Measurements from ENCODE around the gene VDR.

The VDR gene

DNA sequence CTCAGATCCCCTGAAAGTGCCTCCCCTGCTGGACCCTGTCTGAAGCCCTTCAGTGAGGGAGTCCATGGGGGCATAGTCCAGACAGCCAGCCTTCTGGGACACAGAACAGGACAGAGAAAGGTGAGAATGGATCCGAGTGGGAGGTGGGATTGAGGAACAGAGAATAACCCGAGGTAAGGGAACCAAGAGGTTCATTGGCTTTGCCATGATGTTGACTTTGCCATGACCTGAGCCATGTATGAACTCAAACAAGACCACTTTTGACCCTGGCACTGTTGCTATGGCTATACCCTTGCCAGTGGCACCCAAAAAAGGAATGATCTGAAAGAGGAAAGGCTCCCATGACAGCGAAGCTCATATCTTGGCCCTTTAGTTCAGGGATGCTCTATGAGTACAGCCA lies 22.6 kb upstream of the VDR start:
- no peak for DNase-seq

DNA sequence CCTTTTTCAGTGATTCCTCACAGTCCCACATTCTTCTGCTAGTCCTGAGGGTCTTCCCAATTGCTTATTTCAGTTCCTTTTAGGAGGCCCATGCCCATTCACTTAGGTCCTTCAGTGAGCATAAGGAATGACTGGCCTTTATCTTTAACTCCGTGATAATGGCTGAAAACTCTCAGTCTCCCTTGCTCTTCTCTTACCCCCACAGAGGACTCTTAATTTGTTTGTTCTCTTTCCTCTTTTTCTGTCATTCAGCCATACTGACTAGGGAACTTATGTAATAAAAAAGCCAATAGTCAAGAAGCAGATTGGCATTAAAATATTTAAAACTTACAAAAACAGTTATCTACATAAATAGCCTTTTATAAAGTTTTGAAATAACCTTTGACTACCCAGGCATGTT lies 17.1 kb upstream of the VDR start:
- no peak for DNase-seq

DNA sequence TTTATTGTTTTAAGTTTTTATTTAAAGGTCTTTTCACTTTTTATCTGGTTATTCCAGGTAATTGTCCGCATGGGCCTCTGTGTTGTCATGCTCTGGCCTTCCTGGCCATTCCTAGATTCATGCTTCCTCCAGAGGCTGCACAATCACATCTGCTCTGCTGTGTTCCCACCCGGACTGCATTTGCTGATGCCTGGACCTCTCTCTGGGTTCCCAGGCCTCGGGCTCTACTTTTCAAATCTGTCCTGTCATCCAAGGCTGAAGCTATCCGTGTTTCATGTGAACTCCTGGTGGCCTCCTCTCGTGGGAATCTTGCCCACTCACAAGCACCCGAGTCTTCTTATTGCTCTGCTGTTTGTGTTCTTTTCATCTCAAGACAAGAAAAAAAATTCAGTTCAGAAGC lies 16.1 kb upstream of the VDR start:
- no peak for DNase-seq

DNA sequence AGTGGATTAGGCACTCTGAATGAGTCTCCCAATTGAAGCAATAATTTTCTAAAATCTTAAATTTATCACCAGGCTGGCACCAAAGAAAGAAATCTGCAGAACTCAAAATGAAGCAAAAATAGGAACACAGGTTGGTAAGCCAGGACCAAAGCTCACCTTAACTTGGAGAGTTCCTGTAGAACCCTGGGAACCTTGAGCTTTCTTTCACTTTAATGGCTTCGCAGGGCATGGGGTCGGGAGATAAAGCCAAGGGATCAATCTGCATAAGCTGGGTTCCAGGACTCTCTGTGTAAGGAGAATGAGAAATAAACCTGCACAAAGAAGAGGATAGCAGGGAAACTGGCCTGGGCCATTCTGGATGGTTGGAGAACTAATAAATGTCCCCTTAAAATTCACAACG lies 8.3 kb upstream of the VDR start:
- DNase-seq, result no peak

DNA sequence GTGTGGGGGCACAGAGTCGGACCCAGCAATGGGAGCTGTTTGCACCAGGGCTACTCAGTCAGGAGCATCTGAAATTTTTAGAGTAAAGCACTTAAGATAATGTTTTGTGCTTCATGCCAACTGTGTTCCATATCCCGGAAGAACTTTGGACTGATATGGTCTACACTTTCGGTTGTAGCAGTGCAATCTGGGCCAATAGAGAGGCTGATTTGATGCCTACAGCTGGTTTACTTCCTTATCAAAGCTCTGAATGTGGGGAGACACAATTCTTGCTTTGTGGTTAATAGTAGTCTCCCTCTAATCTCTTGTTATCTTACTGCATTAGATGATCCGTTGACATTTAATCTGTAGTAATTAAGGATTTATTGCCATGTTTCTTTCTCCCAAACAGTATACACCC lies 7.8 kb upstream of the VDR start:
- DNase-seq, result no peak

DNA sequence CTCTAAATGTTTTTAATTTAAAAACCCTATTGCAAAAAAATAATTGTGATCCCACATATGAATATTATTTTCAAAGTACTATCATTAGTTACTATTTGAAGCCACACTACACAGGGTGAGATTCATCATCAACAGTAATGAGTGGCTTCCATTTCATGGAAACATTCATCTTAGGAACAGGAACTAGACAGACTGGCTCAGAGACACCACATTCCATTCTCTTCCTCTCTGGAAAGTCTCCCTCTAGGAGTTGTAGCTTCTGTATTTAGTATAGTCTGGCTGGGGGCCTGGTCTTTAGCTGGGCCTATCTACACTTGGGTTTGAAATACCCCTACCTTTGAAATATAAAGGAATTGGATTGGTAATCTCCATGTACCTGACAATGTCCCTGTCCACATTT lies 6.2 kb upstream of the VDR start:
- no peak for DNase-seq

DNA sequence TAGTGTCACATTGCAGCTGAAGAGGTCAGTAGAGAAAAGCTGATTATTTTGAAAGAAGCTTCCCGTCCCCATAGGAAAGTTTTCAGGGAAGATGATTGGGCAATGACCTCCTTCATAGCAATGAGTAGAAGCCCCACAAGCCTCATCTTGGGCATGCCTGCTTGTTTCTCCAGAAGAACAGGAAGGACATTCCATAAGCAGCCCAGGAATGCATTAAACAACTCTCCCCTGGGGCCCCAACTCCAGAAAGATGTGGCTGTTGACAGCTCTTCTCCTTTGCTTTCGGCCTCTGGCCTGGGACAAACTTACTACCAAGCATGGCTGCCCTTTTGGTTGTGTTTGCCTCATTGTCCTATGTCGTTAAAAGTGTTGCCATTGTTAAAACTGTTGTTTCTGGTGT lies 5.7 kb upstream of the VDR start:
- no peak for DNase-seq

DNA sequence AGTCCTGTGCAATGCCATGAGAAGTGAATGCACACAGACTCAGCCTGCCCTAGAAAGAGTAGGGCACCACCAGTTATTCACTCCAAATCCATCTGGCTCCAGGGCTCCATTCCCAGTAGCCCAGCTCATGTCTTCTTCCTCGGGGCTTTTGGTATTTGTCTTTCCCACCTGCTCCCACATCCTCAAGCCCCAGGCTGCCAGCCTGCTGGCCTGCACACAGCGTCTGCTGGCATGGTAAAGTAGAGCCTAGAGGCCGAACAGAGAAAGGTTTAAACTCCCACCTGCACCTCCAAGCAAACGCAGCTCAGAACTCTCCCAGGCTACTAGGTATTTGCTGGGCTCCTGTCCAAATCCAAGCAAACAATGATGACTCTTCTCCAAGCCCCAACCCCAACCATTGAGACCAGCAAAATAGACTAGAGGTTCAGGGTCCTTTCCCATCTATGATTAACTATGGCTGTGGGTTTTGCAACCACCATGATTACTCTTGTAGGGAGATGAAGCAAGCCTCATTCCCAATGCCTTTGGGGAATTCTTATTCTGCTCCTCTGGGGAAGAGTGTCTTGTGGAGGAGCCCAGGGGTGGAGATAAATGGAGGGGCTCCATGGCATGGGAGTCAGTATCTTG lies 5.2 kb upstream of the VDR start:
- no peak for DNase-seq

DNA sequence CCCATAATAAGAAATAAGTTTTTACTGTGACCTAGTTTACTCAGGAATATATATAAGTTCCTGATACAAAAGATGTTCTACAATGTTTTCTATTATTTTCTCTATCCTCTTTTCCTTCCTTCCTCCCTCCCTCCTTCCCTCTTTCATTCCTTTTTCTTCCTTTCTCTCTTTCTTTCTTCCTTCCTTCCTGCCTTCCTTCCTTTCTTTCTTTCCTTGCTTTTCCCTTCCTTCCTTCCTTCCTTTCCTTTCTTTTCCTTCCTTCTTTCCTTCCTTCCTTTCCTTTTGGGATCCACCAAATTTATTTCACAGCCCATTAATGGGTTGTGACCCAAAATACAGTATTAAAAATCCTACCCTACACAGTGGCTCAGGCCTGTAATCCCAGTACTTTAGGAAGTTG lies 3.9 kb upstream of the VDR start:
- no peak for DNase-seq

DNA sequence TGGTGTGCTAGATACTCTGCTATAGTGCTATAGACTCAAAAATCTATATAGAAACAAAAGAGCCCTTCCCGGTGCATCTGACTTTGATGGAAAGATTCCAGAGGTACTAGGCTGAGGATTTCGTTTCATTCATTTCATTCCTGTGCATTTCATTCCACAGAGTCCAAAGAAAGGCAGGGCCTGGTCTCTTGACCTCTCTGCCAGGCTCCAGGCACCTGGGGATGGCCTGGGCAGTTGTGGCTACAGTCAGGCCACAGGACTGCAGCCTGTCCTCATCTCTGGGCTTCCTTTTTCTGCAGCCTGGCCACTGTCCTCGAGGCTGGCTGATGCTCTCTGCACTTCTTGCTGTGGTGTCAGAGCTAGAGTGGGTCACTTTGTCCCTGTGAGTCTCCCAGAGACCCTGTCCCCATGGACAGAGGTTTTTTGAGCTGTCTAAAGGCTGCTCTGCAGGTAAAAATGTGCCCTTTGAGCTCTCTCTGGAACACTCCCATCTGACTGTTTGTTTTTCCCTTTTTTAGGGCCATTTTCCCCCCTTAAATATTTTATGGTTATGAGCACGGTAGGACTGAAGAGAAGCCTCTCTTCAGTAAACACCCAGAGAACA lies 3.2 kb upstream of the VDR start:
- no peak for DNase-seq

DNA sequence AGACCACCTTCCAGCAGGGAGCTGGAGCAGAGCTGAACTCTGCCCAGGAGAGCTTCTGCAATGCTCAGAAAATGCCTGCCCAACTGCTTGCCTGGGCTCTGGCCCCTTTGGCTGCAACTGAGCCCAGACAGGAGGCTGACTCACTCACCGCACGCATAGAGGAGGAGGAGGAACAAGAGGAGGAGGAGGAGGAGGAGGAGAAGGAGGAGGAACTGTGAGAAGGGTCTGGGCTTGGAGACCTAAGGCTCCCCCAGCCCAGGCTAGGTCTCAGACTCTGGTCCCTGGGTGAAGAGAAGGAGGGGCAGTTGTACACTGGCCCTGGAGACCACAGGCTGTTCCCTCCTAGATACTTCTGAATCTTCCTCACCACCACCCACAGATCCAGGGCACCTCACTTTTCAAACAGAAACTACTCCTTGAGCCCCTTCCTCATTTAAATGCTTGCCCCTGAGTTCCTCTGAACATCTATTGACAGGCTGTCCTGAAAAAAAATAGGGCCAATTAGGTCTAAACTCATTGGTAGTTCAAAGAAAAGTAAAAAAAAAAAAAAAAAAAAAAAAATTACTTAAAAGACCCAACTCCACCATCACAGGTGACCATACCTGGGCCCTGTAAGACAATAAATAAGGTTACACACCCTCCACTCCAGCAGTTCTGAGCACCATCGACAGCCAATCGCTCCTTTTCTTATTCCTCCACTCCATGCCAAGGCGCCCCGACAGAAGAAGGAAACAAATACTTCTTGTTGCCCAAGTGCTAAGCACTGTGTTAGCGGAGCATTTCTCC lies 674 bp downstream of the VDR start:
- no peak for DNase-seq

DNA sequence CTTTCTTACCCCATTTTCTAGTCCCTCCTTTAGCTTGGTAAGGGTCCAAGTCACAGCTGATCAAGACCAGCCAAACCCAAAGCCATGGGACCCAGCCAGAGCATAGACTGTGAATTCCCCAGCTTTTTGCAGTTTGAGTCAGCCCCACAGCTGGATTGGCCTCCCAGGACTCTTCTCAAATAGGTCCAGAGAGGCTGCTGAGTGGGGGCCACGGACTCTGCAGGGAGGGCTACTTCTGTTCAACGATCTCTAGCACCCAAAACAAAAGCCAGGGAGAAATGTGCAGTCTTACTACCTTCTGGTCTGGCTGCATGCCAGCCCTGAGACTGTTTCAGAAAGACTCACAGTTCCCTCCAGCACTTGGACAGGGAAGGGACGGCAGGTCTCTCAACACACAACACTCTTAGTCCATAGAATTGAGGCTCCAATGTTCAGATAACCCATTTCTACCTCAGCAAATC lies 1.6 kb downstream of the VDR start:
- DNase-seq, result no peak

DNA sequence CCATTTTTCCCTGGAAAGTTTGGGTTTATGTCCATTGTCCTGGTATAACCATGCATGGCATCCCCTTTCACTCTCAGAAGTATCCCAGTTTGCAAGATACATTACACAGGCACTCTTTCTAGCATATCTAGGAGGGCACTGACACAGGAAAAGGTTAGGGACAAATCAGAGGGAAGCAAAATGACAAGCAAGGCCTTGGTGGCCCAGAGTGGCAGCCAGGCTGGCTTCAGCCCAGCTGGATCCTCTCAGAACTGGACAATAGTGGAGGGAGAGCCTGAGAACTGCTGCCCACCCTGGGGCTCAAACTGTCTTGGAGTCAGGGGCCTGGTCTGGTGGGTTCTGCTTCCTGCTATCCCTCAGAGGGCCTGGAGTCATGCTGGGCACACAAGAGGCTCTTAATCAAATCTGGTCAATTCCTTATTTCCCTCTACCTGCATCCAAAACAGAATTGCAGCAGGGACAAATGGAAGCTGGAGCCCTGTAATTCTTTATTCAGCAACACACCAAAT lies 2.6 kb downstream of the VDR start:
- DNase-seq, result no peak

DNA sequence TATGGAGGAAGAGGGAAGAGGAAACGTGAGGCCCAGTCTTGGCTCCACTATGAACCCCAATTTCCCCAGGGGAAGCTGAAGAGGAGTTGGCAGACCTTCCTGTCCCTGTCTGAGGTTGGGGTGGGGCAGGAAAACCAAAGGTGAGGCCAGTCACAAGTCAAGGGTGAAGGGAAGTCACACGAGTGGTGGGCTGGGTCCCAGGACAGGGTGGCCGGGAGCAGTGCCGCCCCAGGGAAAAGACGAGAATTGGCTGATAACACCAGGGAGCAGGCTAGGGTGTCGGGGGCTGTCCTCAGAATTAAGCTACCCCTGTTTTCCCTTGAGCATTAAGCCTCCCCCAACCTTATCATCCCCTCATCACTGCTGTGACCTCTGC lies 3.1 kb downstream of the VDR start:
- DNase-seq, result no peak

DNA sequence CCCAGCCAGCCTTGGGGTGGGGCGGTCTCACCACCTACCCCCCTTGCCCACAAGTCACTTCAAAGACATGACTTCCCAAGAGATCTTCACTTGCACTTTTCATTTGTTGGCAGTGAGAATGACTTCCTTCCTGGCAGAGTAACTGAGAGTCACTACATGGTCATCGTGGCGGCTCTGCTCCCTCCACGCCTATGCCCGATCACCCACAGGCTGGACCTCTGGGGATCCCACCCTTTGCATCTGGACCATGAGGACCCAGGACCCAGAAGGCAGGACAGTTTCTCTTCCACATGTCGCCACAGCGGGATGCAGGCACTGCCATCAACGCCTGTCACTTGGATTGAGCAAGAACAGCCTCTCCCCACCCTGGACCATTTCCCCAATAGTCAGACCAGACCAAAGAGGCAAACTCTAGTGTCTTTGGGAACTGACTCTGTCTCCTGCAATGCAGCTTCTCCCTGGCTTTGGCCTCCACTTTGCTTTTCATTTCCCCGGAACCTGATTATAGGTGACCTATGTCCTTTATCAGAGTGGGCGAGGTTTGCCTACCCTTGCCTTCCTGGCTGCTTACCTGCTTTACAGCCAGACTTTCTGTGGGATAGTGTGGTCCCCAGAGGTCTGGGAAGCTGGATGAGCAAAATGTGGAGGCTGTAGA lies 3.6 kb downstream of the VDR start:
- no peak for DNase-seq

DNA sequence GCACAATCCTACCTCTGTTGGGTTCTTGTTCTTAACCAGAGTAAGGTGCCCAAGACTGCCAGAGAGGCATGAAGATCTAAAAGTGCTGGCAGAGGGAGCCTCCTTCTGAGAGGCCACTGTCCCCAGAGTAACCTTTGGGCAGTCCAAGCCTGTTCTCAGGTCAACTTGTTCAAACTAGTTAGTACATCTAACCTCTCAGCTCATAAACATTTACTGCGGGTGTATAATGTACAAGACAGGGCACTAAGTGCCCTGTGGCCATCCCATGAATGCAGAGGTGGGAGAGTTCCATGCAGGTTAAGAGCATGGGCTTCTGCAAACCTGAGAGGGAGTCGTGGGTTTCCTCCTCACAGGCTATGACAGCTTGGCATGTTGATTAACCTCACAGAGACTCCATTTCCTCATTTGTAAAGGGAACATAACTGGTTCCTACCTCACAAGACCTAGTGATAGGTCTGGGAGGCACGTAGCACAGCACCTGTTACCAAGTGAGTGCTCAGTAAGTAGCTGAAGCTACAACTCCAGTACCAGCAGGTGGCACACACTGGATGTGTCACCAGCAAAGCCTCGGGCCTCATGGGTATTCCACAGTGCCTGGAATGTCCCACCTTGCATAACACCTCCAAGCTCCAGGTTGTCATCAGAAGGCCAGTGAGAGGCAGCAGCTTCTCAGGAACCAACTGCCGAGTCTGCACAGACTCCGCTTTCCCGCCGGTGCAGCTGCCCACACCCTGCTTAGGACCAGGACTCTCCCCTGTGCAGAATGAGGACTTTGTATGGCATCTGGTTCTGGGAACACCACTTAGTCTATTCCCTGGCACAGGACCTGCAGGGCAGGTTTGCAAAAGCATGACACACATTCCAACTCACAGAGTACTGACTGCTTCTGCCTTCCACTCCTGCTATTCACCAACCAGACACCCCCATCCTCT lies 4.4 kb downstream of the VDR start:
- no peak for DNase-seq

DNA sequence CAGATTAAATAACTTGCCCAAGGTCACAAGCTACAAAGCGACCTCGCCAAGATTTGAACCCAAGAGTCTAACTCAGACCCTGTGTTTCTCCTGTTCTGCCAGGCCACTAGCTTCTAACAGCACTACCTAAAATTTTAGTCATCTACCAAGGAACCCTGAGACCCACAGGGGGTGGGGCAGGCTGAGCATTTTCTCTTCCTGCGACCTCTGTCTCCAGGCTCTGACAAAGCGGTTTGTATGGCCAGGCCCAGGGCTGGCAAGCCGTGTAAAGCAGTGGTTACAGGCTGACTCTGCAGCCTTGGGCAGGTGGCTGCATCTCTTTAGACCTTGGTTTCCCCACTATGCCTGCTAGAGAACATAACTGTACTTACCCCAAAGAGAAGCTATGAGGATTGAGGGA lies 5.3 kb downstream of the VDR start:
- no peak for DNase-seq

DNA sequence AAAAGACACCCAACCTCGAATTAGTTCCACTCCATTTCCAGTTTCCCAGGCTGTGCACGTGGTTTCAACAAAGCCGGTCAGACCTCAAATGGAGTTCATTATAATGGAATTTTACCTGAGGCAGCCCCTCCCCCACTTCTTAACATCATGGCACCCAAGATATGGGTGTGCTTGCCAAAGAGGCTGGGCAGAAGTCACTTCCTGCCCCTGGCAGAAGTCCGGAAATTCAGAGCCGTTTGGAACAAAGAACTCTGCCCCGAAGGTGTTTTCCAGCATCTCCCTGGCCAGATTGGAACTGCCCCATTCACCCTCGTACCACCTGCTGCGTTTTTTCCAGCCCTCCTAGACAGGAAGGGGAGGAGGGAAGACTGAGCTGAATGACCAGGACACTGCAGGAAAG lies 8.2 kb downstream of the VDR start:
- no peak for DNase-seq

DNA sequence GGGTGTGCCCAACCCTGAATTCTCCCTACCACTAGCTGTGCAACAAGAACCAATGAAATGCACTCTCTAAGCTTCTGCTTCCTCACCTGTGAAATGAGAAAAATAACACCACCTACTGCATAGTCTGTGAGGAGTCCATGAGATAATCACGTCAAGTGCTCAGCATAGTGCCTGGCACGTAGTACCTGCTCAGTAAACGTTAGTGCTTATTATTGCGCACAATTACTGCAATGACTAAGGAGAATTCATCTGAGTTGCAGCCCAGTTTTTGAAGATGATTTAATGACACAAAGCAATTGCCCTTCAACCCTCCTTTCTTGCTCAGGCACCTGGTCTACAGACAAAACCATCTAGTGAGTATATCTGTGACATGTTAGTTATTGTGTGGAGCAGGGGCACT lies 8.8 kb downstream of the VDR start:
- DNase-seq, result no peak

DNA sequence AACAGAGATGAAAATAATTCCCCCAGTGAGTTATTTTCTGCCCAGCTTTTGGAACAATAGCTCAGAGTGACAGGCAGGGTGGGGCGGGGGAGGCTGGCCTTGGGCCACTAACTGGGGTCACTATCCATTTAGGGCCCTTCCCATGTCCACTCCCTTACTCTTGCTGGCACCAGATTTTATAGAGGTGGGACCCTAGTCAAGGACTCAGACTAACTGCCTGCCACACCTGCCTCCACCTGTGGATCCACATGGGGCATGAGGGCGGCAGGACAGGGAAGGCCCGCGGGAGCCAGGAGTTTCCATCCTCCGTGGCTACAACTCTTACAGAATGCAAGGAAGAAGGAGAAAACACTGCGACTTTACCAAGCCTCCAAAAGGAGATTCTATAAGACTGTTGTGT lies 10.1 kb downstream of the VDR start:
- no peak for DNase-seq

DNA sequence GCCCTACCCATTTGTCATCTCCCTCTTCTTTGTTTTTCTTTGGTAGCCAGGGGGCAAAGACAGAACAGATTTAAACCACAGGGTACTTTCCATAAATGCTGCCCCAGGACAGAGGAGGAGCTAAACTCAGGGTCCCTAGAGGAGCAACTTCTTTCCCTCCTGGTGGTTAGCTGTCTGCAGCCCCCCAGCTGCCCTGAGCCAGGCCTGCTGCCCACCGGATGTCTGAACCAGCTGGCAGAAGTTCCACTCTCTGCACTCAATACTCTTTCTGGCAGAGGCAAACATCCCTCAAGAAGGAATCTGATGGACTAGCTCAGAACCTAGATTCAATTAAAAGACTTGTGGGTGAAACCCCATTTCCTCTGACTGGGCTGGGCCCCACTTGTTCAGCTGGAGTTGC lies 10.7 kb downstream of the VDR start:
- no peak for DNase-seq

DNA sequence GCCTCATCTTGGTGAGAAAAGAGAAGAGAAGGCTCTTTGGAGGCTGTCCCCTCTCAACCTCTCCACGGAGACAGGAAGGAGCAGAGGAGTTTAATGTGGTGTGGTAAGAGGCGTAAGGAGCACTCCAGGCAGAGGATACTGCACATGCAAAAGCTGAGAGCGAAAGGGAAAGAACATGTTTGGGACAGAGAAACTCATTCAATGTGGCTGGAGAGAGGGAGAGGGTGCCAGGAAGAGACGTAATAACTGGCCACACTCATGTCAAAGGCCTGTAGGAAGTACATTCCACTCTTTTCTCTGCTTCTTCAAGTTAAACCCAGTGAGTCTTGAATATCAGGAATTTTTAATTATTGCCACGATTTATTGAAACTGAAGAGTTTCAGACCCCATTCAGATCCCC lies 12.0 kb downstream of the VDR start:
- DNase-seq, result no peak

DNA sequence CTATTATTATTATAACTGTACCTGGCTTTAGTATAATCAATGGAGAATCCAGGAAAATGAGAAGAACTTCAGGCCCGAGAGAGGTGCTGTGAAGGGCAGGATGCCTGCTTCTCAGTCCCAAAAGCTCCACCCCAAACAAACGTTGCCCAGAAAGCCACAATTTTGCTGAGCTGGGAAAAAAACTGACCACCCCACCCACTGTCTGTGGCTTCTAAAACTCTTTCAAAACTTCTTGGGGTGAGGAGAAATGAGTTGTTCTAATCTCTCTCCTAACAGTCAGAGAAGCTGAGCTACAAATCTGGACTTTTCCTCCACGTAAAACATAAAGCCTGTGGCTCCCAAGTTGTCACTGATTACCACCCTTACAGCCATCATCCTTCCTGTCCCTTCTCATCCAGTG lies 13.4 kb downstream of the VDR start:
- no peak for DNase-seq

Data from NCI-H1105 (cell line).